Cortex of kidney (tissue), 1 donor: ENCODE measurements around the gene AGMAT.

ENCODE experiments used
- DNase-seq: peaks from one replicate; lab custom pipeline; 2025; lab: John Stamatoyannopoulos, UW

The AGMAT gene

DNA sequence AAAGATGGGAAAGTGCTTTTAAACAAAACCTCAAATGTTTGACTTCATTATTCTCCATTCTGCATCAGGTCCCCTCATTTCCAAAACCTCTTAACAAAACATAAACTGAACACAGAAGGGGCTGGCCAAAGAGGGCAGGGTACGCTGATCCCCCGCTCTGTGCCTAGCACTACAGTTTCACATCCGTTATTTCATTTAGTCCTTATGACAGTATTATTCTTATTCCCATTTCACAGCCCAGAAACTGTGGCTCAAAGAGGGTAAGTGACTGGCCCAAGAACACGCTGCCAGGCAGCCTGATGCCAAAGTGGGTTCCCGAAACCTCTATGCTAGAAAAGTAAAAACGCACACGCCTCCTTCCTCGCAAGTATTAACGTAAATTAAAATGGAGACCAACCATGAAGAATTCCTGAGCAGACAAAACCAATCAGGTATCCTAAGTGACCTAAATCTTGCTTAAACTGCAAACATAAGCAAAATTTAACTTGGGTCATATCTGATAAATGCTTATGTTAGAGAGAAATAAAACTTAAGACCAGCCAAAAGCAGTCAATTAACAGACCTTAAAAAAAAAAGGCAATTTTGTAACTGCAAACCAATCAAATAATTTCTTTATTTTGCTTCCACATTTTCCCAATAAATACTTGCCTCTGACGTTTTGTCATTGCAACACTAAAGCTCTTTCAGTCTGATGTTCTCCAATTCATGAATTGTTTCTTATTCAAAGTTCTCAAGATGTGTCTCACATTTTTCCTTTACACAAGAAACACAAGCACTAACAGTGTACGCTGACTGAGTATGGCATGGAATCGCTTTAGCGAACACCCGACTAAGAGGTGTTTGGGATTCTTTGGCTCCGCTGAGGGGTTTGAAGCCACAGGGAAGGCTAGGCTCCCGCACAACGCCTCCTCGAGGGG lies 61.5 kb downstream of the AGMAT start:
- no peak for DNase-seq

DNA sequence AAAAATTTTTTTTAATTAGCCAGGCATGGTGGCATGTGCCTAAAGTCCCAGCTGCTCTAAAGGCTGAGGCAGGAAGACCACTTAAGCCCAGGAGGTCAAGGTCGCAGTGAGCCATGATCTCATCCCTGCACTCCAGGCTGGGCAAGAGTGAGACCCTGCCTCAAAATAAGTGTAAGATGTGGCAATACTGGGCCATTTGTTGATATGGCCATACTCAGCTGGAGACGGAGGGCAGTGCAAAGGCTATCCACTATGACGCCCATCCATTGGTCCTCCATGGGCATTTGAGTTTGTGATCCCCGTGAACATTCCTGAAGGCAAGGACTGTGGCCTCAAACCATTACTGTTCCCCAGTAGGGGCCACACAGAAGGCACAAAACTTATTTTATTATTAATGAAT lies 62.3 kb downstream of the AGMAT start:
- DNase-seq: no peak
